HG02759 (cell line): ENCODE measurements around the gene UBAP1.
"Not testable (repeated sequence)": the region's sequence is repeated elsewhere in the genome, so short reads cannot be mapped to it uniquely, and the experiment has no call there.

Experiments used
- ATAC-seq: cut with Tn5 transposase; IDR thresholded peaks from one replicate; pipeline ENCODE4 v1.9.1; 2021; ENCODE audit warnings: mild to moderate bottlenecking, moderate library complexity; ENCODE audit not compliant: unreplicated experiment

UBAP1 gene

DNA sequence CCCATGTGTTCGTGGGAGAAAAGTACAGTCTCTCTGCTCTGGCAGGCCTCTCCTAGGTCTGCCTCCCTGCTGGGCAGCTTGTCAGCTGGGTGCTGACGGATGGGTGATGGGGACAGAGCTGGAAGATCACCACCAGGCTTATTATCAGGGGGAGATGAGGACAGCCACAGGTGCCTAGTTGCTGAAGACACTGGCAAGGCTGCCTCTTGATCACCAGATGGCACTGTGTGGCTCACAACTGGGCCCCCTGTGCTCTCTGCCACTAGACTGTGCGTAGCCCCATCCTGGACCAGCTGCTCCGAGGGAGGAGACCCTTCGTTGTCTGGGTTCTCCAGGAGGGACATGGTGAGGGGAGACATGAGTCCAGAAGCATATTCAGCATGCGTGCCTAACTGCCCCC is 77.3 kb downstream of the UBAP1 start:
- ATAC-seq, result no peak

DNA sequence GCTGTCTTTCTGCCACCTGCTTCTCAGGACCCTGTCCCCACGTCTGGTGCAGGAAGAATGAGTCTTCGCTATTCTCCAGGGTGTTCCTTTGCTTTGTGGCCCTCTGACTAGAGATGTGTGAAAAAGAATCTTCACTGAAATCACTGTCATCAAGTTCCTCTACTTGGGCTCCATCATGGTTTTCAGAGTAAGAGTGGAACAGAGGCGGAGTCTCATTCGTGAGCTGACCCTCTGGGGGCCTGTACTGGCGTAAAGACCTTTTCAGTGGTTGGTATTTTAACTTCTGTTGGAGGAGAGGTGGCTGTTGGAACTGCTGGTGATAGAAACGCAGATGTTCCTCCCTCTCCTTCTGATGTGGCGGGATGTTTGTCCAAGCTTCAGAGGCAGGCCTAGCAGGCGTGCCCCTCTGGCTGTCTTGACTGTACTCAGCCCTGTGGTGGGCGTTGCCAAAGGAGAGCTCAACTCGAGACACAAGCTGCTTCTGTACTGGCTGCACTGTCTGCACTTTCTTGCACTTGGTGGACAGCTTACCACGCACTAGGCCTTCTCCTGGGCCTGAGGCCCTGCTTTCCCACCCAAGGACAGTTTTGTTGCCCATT is 78.2 kb downstream of the UBAP1 start:
- ATAC-seq, result no peak

DNA sequence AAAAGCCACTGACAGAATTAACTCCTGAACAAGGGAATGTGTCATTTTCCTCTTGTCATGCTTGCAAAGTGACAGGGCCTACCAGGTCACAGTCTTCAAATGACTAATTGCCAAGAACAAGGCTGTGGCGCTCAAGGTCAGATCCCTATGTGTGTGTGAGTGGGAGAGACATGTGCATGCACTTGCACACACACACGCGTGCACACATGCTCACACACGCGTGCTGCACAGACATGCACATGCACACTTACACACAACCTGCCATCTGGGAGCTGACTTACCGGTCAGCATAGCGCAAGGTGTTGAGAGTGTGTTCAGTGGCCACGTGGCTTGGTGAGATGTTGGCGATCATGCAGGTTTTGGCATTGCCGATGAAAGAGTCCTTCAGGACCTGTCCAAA is 80.5 kb downstream of the UBAP1 start:
- ATAC-seq, result no peak

DNA sequence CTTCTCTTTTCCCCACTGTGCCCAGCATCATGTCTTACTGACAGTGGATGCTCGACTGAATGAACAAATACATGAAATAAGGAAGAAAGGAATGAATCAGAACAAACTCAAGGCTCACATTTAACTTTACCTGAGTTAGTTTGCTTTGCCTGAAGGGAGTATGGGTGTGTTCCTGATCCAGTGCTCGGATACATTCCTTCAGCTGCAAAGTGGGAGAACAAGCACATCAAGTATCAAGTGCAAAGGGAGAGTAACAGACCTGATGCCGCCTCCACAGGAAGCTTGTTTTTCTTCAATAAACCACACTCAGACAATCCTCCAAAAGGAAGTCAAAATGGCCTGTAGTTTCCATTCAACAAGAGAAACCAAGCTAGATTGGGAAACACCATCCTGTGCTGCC is 84.1 kb downstream of the UBAP1 start:
- no peak for ATAC-seq

DNA sequence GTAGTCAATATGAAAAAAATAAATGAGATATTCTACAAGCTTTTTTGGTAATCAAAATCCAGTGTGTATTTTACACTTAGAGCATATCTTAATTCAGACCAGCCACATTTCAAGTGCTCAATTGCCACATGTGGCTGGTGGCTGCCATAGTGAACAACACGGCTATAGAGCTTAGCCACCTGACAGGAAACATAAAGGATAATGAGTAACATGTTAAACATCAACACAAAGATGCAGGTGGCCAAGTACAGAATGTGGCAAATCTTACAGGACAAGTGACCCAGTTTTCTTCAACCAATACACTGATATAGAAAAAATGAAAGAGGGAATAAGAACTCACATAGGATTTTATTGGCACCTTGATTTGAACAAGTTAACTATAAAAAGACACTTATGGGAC is 88.8 kb downstream of the UBAP1 start:
- ATAC-seq, result no peak

DNA sequence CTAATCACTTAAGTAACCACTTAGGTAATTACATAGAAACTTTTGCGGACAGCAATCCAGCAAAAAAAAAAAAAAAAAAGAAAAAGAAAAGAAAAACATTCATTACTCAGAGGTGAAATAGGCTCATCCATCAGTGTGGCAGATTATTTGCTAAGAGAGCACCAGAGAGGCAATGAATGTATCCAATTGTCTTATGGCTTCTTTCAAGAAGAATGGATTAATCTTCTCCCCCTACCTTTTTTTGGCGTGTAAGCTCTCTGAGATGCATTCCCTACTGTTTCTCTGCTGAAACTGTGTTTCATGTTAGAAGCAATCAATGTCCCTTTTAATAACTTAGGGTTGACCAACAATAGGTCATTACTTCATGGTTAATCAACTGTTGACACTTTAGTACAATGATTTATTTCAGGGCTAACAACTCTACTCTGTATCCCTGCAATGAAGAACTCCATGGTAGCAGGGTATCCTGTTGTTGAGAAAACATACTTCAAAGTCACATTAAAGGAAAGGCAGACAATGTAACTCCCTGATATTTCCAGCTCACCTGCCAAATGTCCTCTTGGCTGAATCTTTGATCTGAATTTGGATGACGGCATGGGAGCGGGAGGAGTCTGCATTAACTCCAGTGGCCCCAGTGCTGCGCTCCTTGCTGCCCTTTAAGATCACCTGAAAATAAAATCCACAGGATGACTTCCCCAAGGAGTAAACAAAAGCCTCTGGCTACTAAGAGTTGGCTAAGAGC is 92.6 kb downstream of the UBAP1 start:
- no peak for ATAC-seq

DNA sequence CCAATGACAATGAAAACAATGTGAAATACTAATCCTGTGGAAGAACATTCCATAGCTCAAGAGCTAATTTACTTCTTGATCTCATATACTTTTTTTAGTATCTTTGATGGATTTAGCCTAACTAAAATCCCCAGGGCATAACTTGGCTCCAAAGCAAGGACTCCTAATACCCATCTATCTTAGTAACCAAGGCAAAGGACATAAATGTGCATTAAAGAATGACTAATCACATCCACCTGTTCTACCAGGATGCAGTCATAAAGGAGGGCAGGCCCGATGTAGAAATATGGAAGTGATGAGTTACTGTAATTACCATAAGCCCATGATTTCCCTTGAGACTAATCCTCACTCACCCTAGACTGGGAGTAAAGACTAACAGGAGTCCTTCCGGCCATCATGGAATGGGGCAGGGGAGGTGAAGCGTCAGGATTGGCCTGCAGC is 93.3 kb downstream of the UBAP1 start:
- no peak for ATAC-seq

DNA sequence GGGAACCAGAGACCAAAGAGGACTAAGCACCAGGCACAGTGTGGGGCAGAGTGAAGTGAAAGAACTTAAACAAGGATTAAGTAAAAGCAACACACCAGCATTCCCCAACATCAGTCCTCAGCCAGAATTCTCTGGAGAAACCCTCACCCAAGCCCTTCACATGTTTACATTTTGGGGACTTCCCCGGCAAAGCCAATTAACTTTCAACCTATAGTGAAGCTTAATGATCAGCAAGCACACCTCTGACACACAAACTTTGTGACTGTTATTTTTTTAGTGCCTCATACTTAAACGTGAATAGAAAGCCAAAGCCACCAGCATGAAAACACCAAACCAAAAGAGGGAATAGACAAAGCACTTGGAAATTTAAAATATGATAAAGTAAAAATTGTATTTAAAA is 94.7 kb downstream of the UBAP1 start:
- ATAC-seq, result not testable (repeated sequence)

DNA sequence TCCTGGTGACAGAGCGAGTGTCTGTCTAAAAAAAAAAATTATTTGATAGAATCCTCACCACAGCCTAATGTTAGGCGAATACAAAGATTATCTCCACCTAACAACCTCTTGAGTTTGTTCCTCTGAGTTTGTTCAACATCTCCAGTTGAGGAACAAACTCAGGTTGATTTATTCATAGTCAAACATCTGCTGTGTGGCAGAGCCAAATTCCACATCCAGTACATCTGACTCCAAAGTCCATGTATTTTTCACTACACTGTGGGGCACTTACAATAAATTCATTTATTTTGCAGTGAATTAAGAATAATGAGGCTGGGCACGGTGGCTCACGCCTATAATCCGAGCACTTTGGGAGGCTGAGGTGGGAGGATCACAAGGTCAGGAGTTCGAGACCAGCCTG is 97.0 kb downstream of the UBAP1 start:
- ATAC-seq, result no peak

DNA sequence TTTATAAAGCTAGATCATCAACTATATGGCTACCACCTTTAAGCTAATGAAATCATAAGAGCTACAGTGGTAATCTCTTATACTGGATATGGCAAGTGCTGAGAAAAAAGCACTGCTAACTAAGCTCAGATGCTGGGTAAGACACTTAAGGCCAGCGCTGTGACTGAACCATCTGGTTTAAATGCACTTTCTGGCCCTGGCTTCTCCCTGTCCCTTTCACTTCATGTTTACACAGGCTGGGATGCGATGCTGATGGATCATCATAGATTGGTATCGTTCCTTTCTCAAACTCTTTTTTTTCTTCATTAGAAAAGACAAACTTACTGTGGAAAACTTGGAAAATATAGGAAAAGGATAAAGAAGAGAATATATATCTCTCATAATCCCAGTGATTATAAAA is 97.9 kb downstream of the UBAP1 start:
- ATAC-seq, result no peak

DNA sequence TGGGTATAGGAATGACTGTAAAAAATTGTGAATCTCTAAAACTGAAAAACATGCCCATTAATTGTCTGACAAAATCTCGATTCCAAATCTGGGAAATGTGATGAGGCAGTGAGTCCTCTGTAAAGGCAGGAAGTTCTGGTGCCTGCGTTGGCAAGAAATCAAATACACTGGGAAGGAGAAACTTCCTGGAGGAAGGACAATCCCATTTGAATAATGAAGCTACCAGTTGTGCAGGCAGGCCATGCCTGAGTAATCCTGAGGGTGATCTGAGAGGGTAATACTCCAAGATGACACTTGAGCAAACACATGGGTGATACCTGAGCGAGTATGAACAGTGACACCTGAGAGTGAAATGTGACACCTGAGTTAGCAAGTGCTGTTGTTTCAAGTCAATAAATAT is 100.6 kb downstream of the UBAP1 start:
- no peak for ATAC-seq

DNA sequence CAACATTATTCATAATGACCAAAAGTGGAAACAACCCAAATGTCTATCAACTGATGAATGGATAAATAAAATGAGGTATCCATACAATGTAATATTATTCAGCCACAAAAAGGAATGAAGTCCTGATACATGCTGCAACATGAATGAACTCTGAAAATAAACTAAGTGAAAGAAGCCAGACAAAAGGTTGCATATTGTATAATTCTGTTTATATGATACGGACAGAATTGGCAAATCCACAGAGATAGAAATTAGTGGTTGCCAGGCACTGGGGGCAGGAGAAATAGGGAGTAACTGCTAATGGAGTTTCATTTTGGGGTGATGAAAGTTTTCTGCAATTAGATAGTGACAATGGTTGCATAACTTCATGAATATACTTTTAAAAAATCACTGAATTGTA is 103.3 kb downstream of the UBAP1 start:
- no peak for ATAC-seq

DNA sequence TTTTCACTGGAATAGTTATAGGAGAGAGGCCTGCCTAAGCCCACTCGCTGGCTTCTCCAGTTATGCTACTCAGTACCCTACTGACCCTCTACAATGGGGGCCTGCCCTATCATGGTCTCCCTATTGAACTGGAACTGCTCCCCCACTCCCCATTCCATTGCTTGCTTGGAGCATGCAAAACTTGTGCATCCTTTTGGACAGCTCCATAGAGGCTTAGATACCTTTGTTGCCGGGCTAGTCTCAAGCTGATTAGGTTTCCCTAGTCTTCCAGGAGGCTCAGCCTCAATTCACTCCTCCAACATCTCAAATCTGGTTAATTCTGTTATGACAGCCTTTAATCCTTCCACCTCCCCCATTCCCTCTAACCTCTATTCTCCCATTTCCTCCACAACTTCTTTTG is 110.3 kb downstream of the UBAP1 start:
- no peak for ATAC-seq

DNA sequence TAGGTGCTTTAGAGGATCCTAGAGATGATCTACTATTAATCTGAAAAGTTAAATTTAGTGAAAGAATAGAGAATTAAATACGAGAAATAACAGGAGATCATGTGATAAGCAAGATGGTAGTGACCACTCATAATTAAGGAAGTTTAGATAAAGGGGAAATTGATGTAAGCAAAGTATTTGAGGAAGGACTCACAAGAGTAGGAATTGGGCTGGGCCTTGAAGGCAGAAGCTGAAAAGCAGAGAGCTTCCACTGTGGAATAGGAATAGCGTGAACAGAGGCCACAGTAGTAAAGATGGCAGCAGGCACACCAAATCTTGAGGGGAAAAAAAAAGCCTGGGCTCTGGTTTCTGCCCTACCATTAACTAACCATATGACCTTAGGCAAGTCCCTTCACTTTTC is 112.2 kb downstream of the UBAP1 start:
- no peak for ATAC-seq

DNA sequence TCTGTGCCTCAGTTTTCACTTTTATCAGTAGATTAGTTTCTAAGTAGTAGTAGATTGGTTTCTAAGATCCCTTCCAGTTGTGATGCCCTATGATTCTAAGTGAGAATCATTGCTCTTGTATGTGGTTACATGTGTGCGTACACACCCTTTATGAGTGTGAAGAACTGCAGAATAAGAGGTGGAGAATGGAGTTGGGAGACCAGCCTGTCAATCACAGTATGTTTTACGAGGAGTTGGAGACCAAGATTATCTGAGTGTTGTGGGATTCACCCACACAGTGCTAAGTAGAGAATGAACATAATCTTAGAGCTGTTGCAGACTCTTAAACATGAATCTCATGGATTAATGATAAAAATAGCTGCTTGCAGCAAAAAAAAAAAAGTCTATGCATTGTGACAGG is 112.6 kb downstream of the UBAP1 start:
- no peak for ATAC-seq

DNA sequence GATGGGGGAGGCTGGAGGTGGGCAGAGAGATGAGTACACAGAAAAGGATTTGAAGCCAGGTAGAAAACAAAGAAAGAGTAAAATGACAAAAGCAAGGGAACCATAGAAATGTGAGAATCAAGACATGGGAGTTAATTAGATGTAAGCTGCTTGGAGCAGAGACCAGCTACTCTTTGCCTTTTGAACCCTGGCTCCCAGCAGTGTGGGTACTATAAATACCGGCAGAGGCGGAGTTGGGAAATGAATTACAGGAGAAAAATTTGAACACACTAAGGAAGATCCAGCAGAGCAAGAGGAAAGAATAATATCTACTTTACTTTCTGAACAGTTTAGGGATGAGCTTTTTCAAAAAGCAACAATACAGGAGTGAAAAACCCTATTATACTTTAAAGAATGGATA is 113.7 kb downstream of the UBAP1 start:
- ATAC-seq, result no peak

DNA sequence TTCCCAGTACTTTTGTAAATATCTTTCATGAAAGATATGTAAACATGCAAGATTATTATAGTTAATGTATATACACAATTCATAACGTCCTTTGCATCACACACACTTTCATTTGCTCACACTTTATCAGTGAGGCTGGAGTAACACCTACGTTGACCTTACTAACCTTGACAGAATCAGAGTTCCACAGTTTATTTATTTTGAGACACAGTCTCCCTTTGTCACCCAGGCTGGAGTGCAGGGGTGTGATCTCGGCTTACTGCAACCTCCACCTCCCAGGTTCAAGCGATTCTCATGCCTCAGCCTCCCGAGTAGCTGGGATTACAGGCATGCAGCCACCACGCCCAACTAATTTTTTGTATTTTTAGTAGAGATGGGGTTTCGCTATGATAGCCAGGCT is 122.2 kb downstream of the UBAP1 start:
- ATAC-seq, result not testable (repeated sequence)
